GM23338 (cell line): ENCODE measurements around the gene TIMM44. TPM values are rescaled to one million over a fixed set of nuclear protein-coding genes. Genes with fewer than 3 reads are reported as not detected.

Source experiments
- ATAC-seq: fragments of 200-7000 bp; cut with Tn5 transposase; 3 replicates; pipeline ENCODE4 v1.9.1; 2020
- DNase-seq: peaks from one replicate; pipeline ENCODE4 v3.0.0-alpha.2; 2015; ENCODE audit warnings: low spot score
- H2AFZ ChIP-seq: fragments of 200-600 bp; sonication (generic); 2 replicates; pipeline ENCODE4 v1.8.0; 2016; ENCODE audit warnings: antibody characterized with exemption, mild to moderate bottlenecking, moderate library complexity
- H3F3A ChIP-seq: fragments of 200-600 bp; sonication (generic); replicated peaks from 2 replicates; pipeline ENCODE4 v1.8.0; 2017; ENCODE audit warnings: antibody characterized with exemption, mixed run types, low read depth
- H3K27ac ChIP-seq: fragments of 200-600 bp; sonication (generic); 2 replicates; pipeline ENCODE4 v1.6.1; 2016; ENCODE audit warnings: low read depth
- H3K27me3 ChIP-seq: fragments of 200-600 bp; sonication (generic); 2 replicates; pipeline ENCODE4 v1.8.0; 2016; ENCODE audit warnings: mild to moderate bottlenecking, mixed run types, moderate library complexity; ENCODE audit not compliant: insufficient read depth
- H3K36me3 ChIP-seq: fragments of 200-600 bp; sonication (generic); 2 replicates; pipeline ENCODE4 v1.8.0; 2016; ENCODE audit warnings: mild to moderate bottlenecking; ENCODE audit not compliant: insufficient read depth
- H3K4me1 ChIP-seq: fragments of 200-600 bp; sonication (generic); 2 replicates; pipeline ENCODE4 v1.8.0; 2016; ENCODE audit warnings: mild to moderate bottlenecking, moderate library complexity; ENCODE audit not compliant: insufficient read depth
- H3K4me2 ChIP-seq: fragments of 200-600 bp; sonication (generic); 2 replicates; pipeline ENCODE4 v1.7.1; 2017; ENCODE audit warnings: mixed run types
- H3K4me3 ChIP-seq: fragments of 200-600 bp; sonication (generic); 2 replicates; pipeline ENCODE4 v1.6.1; 2016; ENCODE audit warnings: mixed run types
- H3K79me2 ChIP-seq: fragments of 200-600 bp; sonication (generic); replicated peaks from 2 replicates; pipeline ENCODE4 v1.8.0; 2017; ENCODE audit warnings: mild to moderate bottlenecking; ENCODE audit not compliant: insufficient read depth
- H3K9me2 ChIP-seq: fragments of 200-600 bp; sonication (generic); 2 replicates; pipeline ENCODE4 v1.8.0; 2017; ENCODE audit not compliant: insufficient read depth
- H4K20me1 ChIP-seq: fragments of 200-600 bp; sonication (generic); replicated peaks from 2 replicates; pipeline ENCODE4 v1.8.0; 2017; ENCODE audit warnings: mild to moderate bottlenecking; ENCODE audit not compliant: insufficient read depth
- H3K27ac Mint-ChIP-seq: 2 replicates; pipeline ENCODE4 v1.8.0; 2020; ENCODE audit warnings: inconsistent platforms, mild to moderate bottlenecking, moderate library complexity, mixed read lengths
- H3K27me3 Mint-ChIP-seq: 3 replicates; pipeline ENCODE4 v1.8.0; 2022; ENCODE audit warnings: low read depth, mild to moderate bottlenecking, moderate library complexity, mixed read lengths, inconsistent platforms; ENCODE audit not compliant: insufficient read depth, poor library complexity
- H3K36me3 Mint-ChIP-seq: 3 replicates; pipeline ENCODE4 v1.8.0; 2021; ENCODE audit warnings: low read depth, mild to moderate bottlenecking, inconsistent platforms, moderate library complexity, mixed read lengths
- H3K4me1 Mint-ChIP-seq: 3 replicates; pipeline ENCODE4 v1.8.0; 2020; ENCODE audit warnings: mild to moderate bottlenecking, inconsistent platforms, mixed read lengths
- H3K4me3 Mint-ChIP-seq: 3 replicates; pipeline ENCODE4 v1.8.0; 2021; ENCODE audit warnings: moderate library complexity, mild to moderate bottlenecking, inconsistent platforms, mixed read lengths
- H3K9me3 Mint-ChIP-seq: 3 replicates; pipeline ENCODE4 v1.8.0; 2020; ENCODE audit warnings: moderate library complexity, mild to moderate bottlenecking, inconsistent platforms, mixed read lengths
- CREB1 ChIP-seq: fragments of 250-450 bp; sonication (Bioruptor Pico); IDR thresholded peaks from 2 replicates; pipeline ENCODE4 v1.5.0; 2020; ENCODE audit warnings: low read depth, mild to moderate bottlenecking, moderate library complexity
- CTCF ChIP-seq, 2 experiments: fragments of 200-600 bp in 1 of 2; sonication (generic) in 1 of 2; conservative IDR thresholded peaks; 2 replicates each; pipeline versions ENCODE4 v1.5.1 to v1.6.1; 2016 to 2017; ENCODE audit warnings: antibody characterized with exemption in 2 of 2, low read depth in 2 of 2, mild to moderate bottlenecking in 2 of 2, moderate library complexity in 1 of 2
- ETS1 ChIP-seq: IDR thresholded peaks from 2 replicates; pipeline ENCODE4 v1.6.1; 2016; ENCODE audit warnings: antibody characterized with exemption
- EZH2 ChIP-seq: fragments of 200-600 bp; sonication (generic); IDR thresholded peaks from one replicate; pipeline ENCODE4 v1.8.0; 2017; ENCODE audit warnings: antibody characterized with exemption, mild to moderate bottlenecking, low read depth; ENCODE audit not compliant: unreplicated experiment
- EZH2phosphoT487 ChIP-seq: fragments of 200-600 bp; sonication (generic); IDR thresholded peaks from one replicate; pipeline ENCODE4 v1.8.1; 2018; ENCODE audit warnings: antibody characterized with exemption; ENCODE audit not compliant: unreplicated experiment
- JUNB ChIP-seq: IDR thresholded peaks from one replicate; pipeline ENCODE4 v1.6.1; 2016; ENCODE audit warnings: antibody characterized with exemption; ENCODE audit not compliant: unreplicated experiment
- NANOG ChIP-seq: IDR thresholded peaks from 2 replicates; pipeline ENCODE4 v1.6.1; 2016; ENCODE audit warnings: antibody characterized with exemption, borderline replicate concordance
- POLR2AphosphoS5 ChIP-seq: IDR thresholded peaks from 2 replicates; pipeline ENCODE4 v1.6.1; 2016; ENCODE audit warnings: antibody characterized with exemption, low read depth
- REST ChIP-seq: IDR thresholded peaks from one replicate; pipeline ENCODE4 v1.6.1; 2018; ENCODE audit warnings: antibody characterized with exemption; ENCODE audit not compliant: unreplicated experiment
- STAT1 ChIP-seq: IDR thresholded peaks from one replicate; pipeline ENCODE4 v1.6.1; 2016; ENCODE audit warnings: antibody characterized with exemption; ENCODE audit not compliant: unreplicated experiment
- ZNF114 ChIP-seq: fragments of 250-450 bp; sonication (Bioruptor Pico); IDR thresholded peaks from 2 replicates; pipeline ENCODE4 v1.5.0; 2020; ENCODE audit warnings: mild to moderate bottlenecking, moderate library complexity
- ZNF331 ChIP-seq: fragments of 250-450 bp; sonication (Bioruptor Pico); IDR thresholded peaks from 2 replicates; pipeline ENCODE4 v1.5.0; 2020; ENCODE audit warnings: low read depth, mild to moderate bottlenecking, moderate library complexity
- ZNF462 ChIP-seq: fragments of 250-450 bp; sonication (Bioruptor Pico); IDR thresholded peaks from 2 replicates; pipeline ENCODE4 v1.5.0; 2020; ENCODE audit warnings: mild to moderate bottlenecking, moderate library complexity
- polyA plus RNA-seq: library from polyadenylated mRNA; unstranded; fragments of >200 nt; fragmentation: Nextera tagmentation; extraction: Ambion mirVana; gene quantifications from 2 replicates; pipeline ENCODE4 v1.2.1, GENCODE V29; 2016
- total RNA-seq: library from RNA; depleted of rRNA; stranded (reverse); fragments of >200 nt; shearing (Covaris generic); gene quantifications from 2 replicates; pipeline ENCODE4 v1.2.3, GENCODE V29; 2014

The TIMM44 gene
- total and polyA plus RNA-seq, 2 experiments from 2014 or later, result 125 to 128 TPM

- H3K27me3 ChIP-seq, result peaks cover 8% of the 10 kb centered on the region
- no peak for TF ChIP-seq CREB1 (CRISPR knock-in tag)
- no peak for TF ChIP-seq NANOG
- TF ChIP-seq ZNF114 (CRISPR knock-in tag), result no peak
- no peak for TF ChIP-seq ZNF462
- no peak for TF ChIP-seq STAT1
- no peak for TF ChIP-seq JUNB
- no peak for TF ChIP-seq CTCF (conservative IDR thresholded peaks at IDR 0.05; ENCODE audit: low read depth in 2 of 2)
- no peak for TF ChIP-seq REST
- TF ChIP-seq ZNF331 (CRISPR knock-in tag), result no peak
- TF ChIP-seq POLR2AphosphoS5, result no peak
- TF ChIP-seq ETS1, result no peak
- no peak for TF ChIP-seq EZH2
- no peak for TF ChIP-seq EZH2phosphoT487
- no peak overlapping the region for H3K27ac ChIP-seq
- no peak overlapping the region for H2AFZ ChIP-seq
- peaks cover 31% of the 10 kb centered on the region for H3F3A ChIP-seq
- Mint-ChIP-seq H3K36me3 (peaks cover 20% of the 10 kb centered on the region; the same call in 2 of the 3 replicates), H3K9me3 (no peaks in the 10 kb centered on the region), H3K27ac (no peak overlapping the region), H3K4me3 (peak overlapping the region; percentile 19; the same call in 1 of the 3 replicates), H3K27me3 (peaks cover 26% of the 10 kb centered on the region), H3K4me1 (peaks cover 13% of the 10 kb centered on the region)
- DNase-seq, result no peak
- H3K4me1 ChIP-seq, result peaks cover 4% of the 10 kb centered on the region; the same call in 1 of the 2 replicates
- no peaks in the 10 kb centered on the region for H3K79me2 ChIP-seq
- no peak for ATAC-seq
- no peak overlapping the region for H3K4me3 ChIP-seq
- H3K9me2 ChIP-seq, result no peaks in the 10 kb centered on the region
- no peaks in the 10 kb centered on the region for H3K36me3 ChIP-seq
- H4K20me1 ChIP-seq, result peaks cover 9% of the 10 kb centered on the region; the same call in 1 of the 2 replicates
- H3K4me2 ChIP-seq, result no peak overlapping the region
Observed at GRCh38 chr19:7923295-7924191, 19.9 kb downstream of the TIMM44 start.
